Fibroblast of the conjunctiva (primary cell): ENCODE measurements around the gene OPCML.

Source experiments
- DNase-seq: peaks from one replicate; pipeline ENCODE4 v3.0.0-alpha.2; 2010; ENCODE audit warnings: low read depth

The OPCML gene

GRCh38 chr11:133232665-133233064, 299.6 kb downstream of the OPCML start:
- no peak for DNase-seq

DNA sequence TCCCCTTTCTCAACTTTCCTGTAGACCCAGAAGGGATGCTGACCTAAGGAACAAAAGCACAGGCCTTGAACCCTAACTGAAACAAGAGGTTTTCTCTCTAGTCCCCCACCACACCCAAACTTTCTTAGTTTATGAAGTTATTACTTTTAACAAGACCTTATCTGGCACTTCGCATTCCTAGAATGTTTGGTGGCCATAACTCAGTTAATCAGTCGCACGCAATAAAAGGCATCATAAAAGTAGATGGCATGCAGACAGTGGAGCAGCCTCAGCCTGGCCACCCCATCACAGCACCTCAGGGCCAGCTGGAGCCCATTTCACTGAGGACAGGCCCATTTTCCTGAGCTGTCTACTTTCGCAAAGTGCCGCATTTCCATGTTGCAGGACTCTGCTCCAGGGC, 301.9 kb downstream of the OPCML start:
- DNase-seq, result no peak

DNA sequence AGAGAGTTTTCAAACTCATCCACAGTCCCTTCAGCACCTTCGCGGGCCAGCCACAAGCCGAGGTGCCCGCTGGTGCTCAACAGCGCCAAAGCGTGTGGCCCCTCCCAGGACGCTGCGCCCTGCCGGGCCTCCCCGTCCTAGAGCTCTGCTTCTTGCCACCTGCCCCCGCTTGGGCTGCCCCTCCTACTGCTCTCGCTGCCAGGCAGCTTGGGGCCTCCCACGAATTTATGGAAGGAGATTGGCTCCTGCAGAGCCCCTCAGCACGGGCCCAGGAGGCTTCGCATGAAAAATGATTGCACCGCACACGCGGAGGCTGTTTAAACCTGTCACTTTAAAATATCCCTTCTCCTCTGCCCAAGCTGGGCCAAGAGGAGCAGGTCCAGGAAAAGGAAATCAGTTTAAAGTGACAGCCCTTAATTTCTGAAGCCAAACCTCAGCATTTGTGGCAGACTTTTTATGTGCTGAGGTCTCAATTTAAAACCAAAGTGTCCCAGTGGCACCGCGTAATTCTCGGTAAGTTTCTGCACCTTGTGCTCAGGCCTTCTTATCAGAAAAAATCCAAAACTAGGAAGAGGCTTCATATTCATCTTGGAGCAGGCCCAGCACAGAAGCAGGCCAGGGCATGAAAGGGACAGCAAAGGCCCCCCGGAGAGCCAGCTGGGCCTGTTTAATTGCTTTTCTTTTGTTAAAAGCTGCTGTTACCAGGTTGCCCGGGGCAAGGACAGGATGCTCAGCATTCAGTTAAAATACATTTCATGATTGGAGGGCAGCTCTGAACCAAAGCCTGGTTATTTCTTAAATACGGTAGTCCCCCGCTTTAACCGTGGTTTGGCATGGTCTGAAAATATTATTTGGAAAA, 303.6 kb downstream of the OPCML start:
- DNase-seq, result no peak

DNA sequence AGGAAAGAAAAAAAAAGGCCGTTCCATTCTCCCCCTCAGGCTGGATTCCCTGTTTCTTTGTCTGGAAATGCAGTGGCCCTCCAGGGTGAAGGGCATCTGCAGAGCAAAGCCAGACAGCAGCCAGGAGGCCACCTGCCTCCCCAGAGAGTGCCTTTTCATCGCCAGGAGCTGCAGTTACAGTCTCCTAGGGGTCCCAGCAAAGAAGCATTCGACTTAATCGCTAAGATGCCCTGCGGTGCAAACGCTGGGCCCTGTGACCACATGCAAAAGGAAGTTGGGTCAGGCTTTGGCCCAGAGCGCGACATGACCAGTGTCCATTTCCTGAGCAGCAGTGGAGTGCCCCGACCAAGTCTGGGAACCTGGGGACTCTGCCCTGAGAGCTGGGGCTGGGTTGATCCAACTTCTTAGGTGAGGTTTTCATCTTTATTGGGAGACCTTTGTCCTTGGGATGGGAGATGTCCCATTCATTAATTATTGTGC, 304.6 kb downstream of the OPCML start:
- DNase-seq, result no peak

DNA sequence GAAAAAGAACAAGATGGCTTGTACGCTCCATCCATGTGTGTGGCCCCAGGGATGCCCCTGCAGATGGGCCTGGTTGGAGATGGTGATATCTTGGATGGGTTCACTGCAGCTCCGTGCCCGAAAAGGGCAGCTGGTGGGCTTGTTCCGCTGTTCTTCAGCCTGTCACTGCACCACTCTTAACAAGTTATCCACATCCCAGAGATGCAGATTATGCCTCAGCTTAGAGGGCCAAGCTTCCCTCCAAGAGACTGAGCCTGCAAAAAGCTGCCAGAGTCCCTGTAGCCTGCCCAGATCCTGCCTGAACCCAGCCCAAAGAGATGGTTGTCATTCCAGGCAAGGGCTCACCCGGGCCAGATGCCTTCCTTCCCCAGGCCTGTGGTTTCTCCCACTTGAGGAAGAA, 308.0 kb downstream of the OPCML start:
- no peak for DNase-seq

DNA sequence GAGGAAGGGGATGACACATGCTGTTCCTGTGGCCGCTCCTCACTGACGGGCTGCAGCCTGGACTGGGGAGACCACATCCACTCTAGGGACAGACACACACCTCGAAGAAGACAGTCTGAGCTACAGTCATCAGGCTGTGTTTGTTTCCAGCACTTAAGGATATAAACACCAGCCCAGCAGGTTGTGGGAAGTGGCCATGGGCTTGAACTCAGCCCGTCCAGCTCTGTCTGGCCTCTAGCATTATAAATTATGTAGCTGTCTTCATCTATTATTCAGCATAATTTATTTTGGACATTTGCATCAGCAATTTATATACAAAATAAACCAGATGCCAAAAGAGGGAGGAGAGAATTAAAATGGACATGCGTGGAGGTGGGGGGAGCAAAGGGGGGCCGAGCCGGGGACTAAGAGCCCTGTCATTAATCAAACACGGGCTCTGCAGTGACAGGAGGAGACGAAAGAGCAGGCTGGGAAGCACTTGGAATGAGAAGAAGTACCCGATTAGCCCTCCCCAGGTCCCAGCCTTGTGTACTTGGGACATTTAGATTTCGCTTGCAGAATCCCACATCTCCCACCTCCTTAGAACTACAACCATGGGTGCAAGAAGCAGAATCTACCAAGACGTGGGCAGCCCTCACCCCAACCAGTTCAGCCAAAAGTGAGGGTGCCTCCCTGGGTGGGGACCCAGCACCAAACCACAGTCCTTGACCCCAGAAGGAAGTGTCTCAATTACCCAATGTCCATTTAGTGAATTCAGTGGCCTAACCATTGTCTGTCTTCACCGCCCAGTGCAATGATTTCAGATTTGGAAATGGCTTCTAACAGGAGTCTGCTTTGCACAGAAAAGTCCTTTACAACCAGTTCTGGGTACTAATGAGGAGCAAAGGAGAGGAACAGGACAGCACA, 309.6 kb downstream of the OPCML start:
- DNase-seq, result no peak

- no peak for DNase-seq
These were observed 312.8 kb downstream of the OPCML start for GRCh38 chr11:133219543-133219942.

- DNase-seq, result no peak
These were observed 315.5 kb downstream of the OPCML start for GRCh38 chr11:133216813-133217212.

- no peak for DNase-seq
These were observed 316.6 kb downstream of the OPCML start for GRCh38 chr11:133215596-133216230.

- DNase-seq, result no peak
These were observed 317.7 kb downstream of the OPCML start for GRCh38 chr11:133214646-133215045.

- DNase-seq, result no peak
These were observed 320.1 kb downstream of the OPCML start for GRCh38 chr11:133212201-133212600.

DNA sequence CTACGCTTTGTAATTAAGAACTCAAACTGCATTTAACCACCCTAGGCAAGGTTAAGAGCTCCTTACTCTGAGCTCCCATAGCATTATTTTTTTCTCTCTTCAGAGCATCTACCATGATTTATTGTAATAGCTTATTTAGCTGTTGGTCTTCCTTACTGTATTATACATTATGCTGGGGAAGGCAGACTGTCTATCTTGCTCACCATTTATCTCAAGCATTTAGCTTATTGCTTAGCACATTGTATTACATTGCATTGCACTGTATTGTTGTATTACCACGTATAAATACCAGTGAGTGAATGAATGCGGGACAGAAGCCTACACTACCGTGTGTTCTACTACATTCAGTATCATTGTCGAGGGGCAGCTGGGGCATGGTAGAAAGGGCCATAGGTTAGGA, 324.3 kb downstream of the OPCML start:
- no peak for DNase-seq

GRCh38 chr11:133206313-133207005, 325.8 kb downstream of the OPCML start:
- DNase-seq, result no peak

GRCh38 chr11:133204158-133204557, 328.1 kb downstream of the OPCML start:
- no peak for DNase-seq

DNA sequence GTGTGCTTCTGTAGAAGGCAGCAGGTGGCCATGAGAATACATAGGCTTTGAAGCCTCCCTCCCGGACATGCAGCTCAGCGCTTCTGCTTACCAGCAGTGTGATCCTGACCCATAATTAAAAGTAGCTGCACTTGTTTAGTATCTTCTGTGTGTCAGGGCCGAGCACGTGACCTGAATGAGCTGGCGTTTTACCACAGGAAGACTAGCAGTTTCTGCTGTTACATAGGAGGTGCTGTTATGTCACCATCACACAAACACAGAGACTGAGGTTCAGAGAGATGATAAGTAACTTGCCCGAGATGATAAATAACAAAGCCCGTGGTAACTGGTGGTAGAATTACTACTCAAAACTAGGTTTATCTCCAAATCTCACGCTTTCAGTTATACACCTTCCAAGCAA, 329.5 kb downstream of the OPCML start:
- DNase-seq, result no peak

DNA sequence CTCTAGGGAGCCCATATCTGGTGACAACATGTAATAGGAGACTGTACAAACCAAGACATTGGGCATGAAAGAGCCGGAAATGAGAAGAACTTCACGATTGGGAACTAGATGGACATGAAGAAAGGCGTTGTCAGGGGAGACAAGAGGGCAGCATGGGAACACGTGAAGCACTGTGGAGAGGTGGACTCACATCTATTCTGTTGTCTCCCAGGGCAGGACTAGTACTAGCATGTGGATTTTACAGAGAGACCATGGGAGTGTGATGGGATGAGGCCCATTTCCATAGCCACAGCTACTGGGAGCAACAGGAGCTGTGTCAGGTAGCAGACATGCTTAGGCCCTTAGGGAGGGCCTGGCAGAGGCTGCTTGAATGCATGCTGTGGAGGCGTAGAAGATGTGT, 333.9 kb downstream of the OPCML start:
- DNase-seq, result no peak

GRCh38 chr11:133197425-133197824, 334.9 kb downstream of the OPCML start:
- no peak for DNase-seq

GRCh38 chr11:133191931-133192330, 340.4 kb downstream of the OPCML start:
- DNase-seq, result no peak

GRCh38 chr11:133181667-133182066, 350.6 kb downstream of the OPCML start:
- DNase-seq, result no peak

DNA sequence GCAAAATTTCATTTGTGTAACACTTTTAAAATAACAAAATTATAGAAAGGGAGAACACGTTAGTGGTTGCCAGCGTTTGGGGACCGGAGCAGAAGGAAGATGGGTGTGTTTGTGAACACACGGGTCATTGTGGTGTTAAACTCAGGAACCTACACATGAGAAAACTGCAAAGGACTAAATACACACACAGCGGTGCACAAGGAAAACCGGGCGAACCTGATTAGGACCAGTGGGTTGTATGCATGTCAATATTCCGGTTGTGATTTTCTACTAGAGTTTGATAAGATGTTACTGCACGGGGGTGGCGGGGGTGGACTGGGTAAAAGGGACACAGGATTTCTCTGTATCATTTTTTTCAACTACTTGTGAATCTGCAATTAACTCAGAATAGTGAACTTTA, 351.2 kb downstream of the OPCML start:
- no peak for DNase-seq

DNA sequence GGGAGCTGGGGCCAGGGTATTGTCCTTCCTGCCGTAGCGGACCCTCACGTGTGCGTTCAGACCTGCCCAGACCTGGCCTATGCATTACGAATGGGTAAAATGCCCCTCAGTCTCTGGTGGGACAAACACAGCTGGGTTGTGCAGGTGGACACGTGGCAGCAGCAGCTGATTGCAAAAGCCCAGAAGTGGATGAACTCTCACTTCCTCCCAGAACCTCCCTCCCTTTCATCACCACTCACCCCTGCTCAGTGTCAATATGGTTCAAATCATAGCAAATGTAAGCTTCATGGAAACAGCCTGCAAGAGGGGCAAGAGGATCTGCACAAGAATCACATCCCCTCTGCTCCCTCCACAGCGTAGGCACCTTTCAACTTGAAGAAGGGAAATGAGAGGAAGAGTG, 352.1 kb downstream of the OPCML start:
- no peak for DNase-seq

DNA sequence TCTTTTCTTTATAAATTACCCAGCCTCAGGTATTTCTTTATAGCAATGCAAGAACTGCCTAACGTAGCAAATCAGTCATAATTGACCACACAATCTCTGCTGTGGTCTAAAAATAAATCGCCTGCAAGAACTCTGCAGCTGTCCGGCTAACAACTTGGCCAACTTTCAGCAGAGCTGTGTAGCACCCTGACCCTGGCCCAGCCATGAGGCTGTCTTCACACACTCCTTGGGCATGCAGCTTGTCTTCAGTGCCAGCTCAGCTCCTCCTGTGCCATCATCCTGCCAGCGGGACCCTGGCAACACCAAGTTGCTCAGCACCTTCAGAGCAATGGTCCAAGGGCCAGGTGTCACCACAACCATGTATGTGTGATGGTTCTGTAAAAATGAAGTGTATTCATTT, 355.6 kb downstream of the OPCML start:
- DNase-seq, result no peak
